K562 (cell line): ENCODE measurements around the gene AKAP13. TPM values are rescaled to one million over a fixed set of nuclear protein-coding genes. Genes with fewer than 3 reads are reported as not detected.

ENCODE experiments used
- ATAC-seq: fragments of 200-7000 bp; cut with Tn5 transposase; 3 replicates; pipeline ENCODE4 v1.9.1; 2020; ENCODE audit warnings: moderate library complexity
- BruUV-seq: library from RNA; stranded (reverse); fragments of 400-500 nt; replicated peaks from 2 replicates; lab custom pipeline; 2021; lab: Mats Ljungman, UMichigan
- CTCF ChIA-PET: fragments of 300-600 bp; formaldehyde crosslinking; extraction: SDS; loops from one replicate; lab custom pipeline; 2021; ENCODE audit warnings: low intra/inter-chr PET ratio; lab: Yijun Ruan, JAX
- POLR2A ChIA-PET: fragments of 300-600, 350-650 bp; sonication (Branson Sonifier 250); formaldehyde crosslinking; extraction: SDS; loops from one replicate; lab custom pipeline; 2021; ENCODE audit warnings: antibody characterized with exemption, inconsistent platforms; lab: Yijun Ruan, JAX
- DNase-seq, 4 experiments: peaks; one replicate each; pipeline versions ENCODE4 v3.0.0 to v3.0.0-alpha.2; 2011 to 2018; ENCODE audit warnings: low spot score in 3 of 4, mixed read lengths in 3 of 4; ENCODE audit errors: extremely low read depth in 1 of 4
- FAIRE-seq: peaks from 2 replicates; lab custom pipeline; 2011; peaks lifted over from hg19 to GRCh38; lab: Jason Lieb, UNC
- H2AFZ ChIP-seq: 2 replicates; pipeline ENCODE4 v1.6.0; 2011; ENCODE audit warnings: low read depth, low read length, control low read depth, inconsistent platforms
- H3K27ac ChIP-seq: fragments of 200-600 bp; 3 replicates; pipeline ENCODE4 v1.8.0; 2011; ENCODE audit warnings: low read depth, mild to moderate bottlenecking, control low read depth, inconsistent platforms, low read length, moderate library complexity, mixed read lengths; ENCODE audit errors: extremely low read depth
- H3K27me3 ChIP-seq, 2 experiments: fragments of 300-600 bp in 1 of 2; 2 replicates in 1 of 2; 3 replicates in 1 of 2; pipeline versions ENCODE4 v1.6.0 to v1.8.0; 2011; ENCODE audit warnings: inconsistent platforms in 2 of 2, low read length in 2 of 2, mild to moderate bottlenecking in 1 of 2, mixed read lengths in 1 of 2, moderate library complexity in 1 of 2; ENCODE audit not compliant: control insufficient read depth in 2 of 2, insufficient read depth in 2 of 2
- H3K36me3 ChIP-seq: fragments of 300-600 bp; 3 replicates; pipeline ENCODE4 v1.8.0; 2011; ENCODE audit warnings: mild to moderate bottlenecking, low read length, inconsistent platforms; ENCODE audit not compliant: control insufficient read depth, insufficient read depth
- H3K4me1 ChIP-seq, 2 experiments: fragments of 200-600 bp in 1 of 2; replicated peaks in 1 of 2; 2 replicates in 1 of 2; 3 replicates in 1 of 2; pipeline versions ENCODE4 v1.5.1 to v1.8.0; 2011; ENCODE audit warnings: inconsistent platforms in 2 of 2, low read length in 2 of 2, mild to moderate bottlenecking in 1 of 2, mixed read lengths in 1 of 2, moderate library complexity in 1 of 2; ENCODE audit not compliant: control insufficient read depth in 2 of 2, insufficient read depth in 2 of 2
- H3K4me2 ChIP-seq: 2 replicates; pipeline ENCODE4 v1.6.1; 2011; ENCODE audit warnings: low read length, control low read depth, inconsistent platforms, mixed read lengths; ENCODE audit not compliant: insufficient read depth
- H3K4me3 ChIP-seq: fragments of 200-600 bp; sonication (generic), shearing (Covaris generic); 2 replicates; pipeline ENCODE4 v1.5.1; 2016; ENCODE audit warnings: control low read depth, inconsistent platforms
- H3K79me2 ChIP-seq: fragments of 200-600 bp; 3 replicates; pipeline ENCODE4 v1.8.0; 2011; ENCODE audit warnings: low read length, inconsistent platforms; ENCODE audit not compliant: control insufficient read depth, insufficient read depth
- H3K9ac ChIP-seq, 2 experiments: 2 replicates each; pipeline versions ENCODE4 v1.6.0 to v1.6.1; 2011; ENCODE audit warnings: low read depth in 2 of 2, low read length in 2 of 2, control low read depth in 1 of 2, inconsistent platforms in 1 of 2, mild to moderate bottlenecking in 1 of 2, mixed read lengths in 1 of 2; ENCODE audit not compliant: insufficient read depth in 1 of 2
- H3K9me1 ChIP-seq: one replicate; pipeline ENCODE4 v1.6.0; 2011; ENCODE audit warnings: inconsistent platforms, mild to moderate bottlenecking, low read length, moderate library complexity; ENCODE audit not compliant: control insufficient read depth, insufficient read depth
- H3K9me3 ChIP-seq: replicated peaks from 2 replicates; pipeline ENCODE4 v1.5.1; 2011; ENCODE audit warnings: low read depth, low read length, inconsistent platforms; ENCODE audit not compliant: control insufficient read depth, insufficient read depth
- H4K20me1 ChIP-seq: replicated peaks from 2 replicates; pipeline ENCODE4 v1.6.1; 2011; ENCODE audit warnings: low read length, inconsistent platforms, mixed read lengths; ENCODE audit not compliant: control insufficient read depth, insufficient read depth
- C11orf30 ChIP-seq: fragments of 450-650 bp; IDR thresholded peaks from 2 replicates; pipeline ENCODE4 v1.6.1; 2016; ENCODE audit warnings: low read depth, mild to moderate bottlenecking
- ETS2 ChIP-seq: IDR thresholded peaks from 2 replicates; pipeline ENCODE4 v1.6.1; 2016; ENCODE audit warnings: borderline replicate concordance, missing genetic modification characterization, mild to moderate bottlenecking, moderate library complexity, missing compliant biosample characterization; ENCODE audit not compliant: poor library complexity, severe bottlenecking
- FOS ChIP-seq: IDR thresholded peaks from 3 replicates; pipeline ENCODE4 v1.6.1; 2011; ENCODE audit not compliant: insufficient read length; ENCODE audit errors: extremely low read depth
- MAFG ChIP-seq: fragments of 450-650 bp; conservative IDR thresholded peaks from 2 replicates; pipeline ENCODE4 v1.6.1; 2016; ENCODE audit warnings: missing genetic modification characterization, missing compliant biosample characterization
- ZNF316 ChIP-seq: fragments of 450-650 bp; IDR thresholded peaks from 2 replicates; pipeline ENCODE4 v1.6.1; 2016
- WGBS: fragments of 100-300 bp; shearing (Covaris generic); methylation state at CpG from one replicate; pipeline ENCODE4 v1.1.6; 2016; ENCODE audit warnings: low coverage, mixed read lengths; ENCODE audit not compliant: insufficient coverage; ENCODE audit errors: missing lambda C conversion rate; 5-methylcytosine and 5-hydroxymethylcytosine counted together
- in situ Hi-C: fragments of 300-500 bp; cut with MboI; formaldehyde crosslinking; loops from 4 replicates; pipeline ENCODE4 v1.15.0; 2018; ENCODE audit warnings: inconsistent platforms, mixed read lengths
- intact Hi-C: fragments of 100-400 bp; cut with micrococcal nuclease; formaldehyde crosslinking; loops from 2 replicates; pipeline ENCODE4 v1.14.2; 2022
- polyA plus RNA-seq, 8 experiments: library from polyadenylated mRNA; depleted of rRNA in 4 of 8; stranded (reverse) in 5 of 8; unstranded in 3 of 8; fragments of >200 nt; fragmentation: Nextera tagmentation in 2 of 8; fragmentation: Illumina TruSeq in 1 of 8; extraction: Ambion mirVana in 2 of 8; extraction: Trizol in 1 of 8; gene quantifications; 2 replicates each; pipeline versions ENCODE4 v1.2.1 to v1.2.3, GENCODE V29; 2011 to 2014; ENCODE audit warnings: inconsistent platforms in 1 of 8, missing spikeins in 1 of 8
- total RNA-seq, 7 experiments: library from RNA; depleted of rRNA in 6 of 7; stranded (reverse); fragments of >200 nt in 6 of 7; fragmentation: Illumina TruSeq in 2 of 7; extraction: Trizol in 2 of 7; gene quantifications; 2 replicates each; pipeline versions ENCODE4 v1.2.1 to v1.2.3, GENCODE V29; 2011 to 2021; ENCODE audit warnings: low replicate concordance in 1 of 7

AKAP13 gene
- total and polyA plus RNA-seq, 9 of the 15 experiments (the other 6 are each of a cell fraction or from before 2014, with no cell fraction given) = 0.03 to 1.7 (median 0.42) TPM

- CTCF ChIA-PET = no interaction called here
- H3K4me1 ChIP-seq = no peaks in the 10 kb centered on the region; a peak in 1 of 5 replicates
- H3K4me2 ChIP-seq = no peak overlapping the region
- POLR2A ChIA-PET = no interaction called here
- H4K20me1 ChIP-seq = no peaks in the 10 kb centered on the region
- H3K27me3 ChIP-seq = peaks cover 14 to 33% of the 10 kb centered on the region in 2 experiments; a peak in 3 of 5 replicates
- no peaks in the 10 kb centered on the region for H3K36me3 ChIP-seq
- no peak overlapping the region for H3K9ac ChIP-seq
- no peak overlapping the region for H2AFZ ChIP-seq
- no peak for ATAC-seq
- BruUV-seq = no TSS peak
- TF ChIP-seq FOS = no peak
- FAIRE-seq = no peak
- H3K4me3 ChIP-seq = no peak overlapping the region
- H3K9me1 ChIP-seq = no peaks in the 10 kb centered on the region
- no peaks in the 10 kb centered on the region for H3K9me3 ChIP-seq
- intact Hi-C loops = loop anchor here (5.0 kb wide), 1 partner anchor 173 kb away; no protein-coding TSS in a partner anchor
- H3K27ac ChIP-seq = no peak overlapping the region
- DNase-seq = no peak
- no peaks in the 10 kb centered on the region for H3K79me2 ChIP-seq
- in situ Hi-C loops = no loop called here
- 9% methylated on average over 6 of the region's 6 CpGs for WGBS
Measured at GRCh38 chr15:85334241-85334640, 46.2 kb upstream of the AKAP13 start.

GRCh38 chr15:85335193-85335942 is 45.0 kb upstream of the AKAP13 start:
- POLR2A ChIA-PET = interaction anchor here (0.9 to 1.3 kb wide), 2 partner anchors 9 to 19 kb away, joined by 3 to 4 read pairs; no protein-coding TSS in a partner anchor
- Histone ChIP-seq H3K79me2 (no peaks in the 10 kb centered on the region), H3K9ac (no peak overlapping the region), H3K9me3 (no peaks in the 10 kb centered on the region), H3K4me2 (no peak overlapping the region), H3K9me1 (no peaks in the 10 kb centered on the region), H2AFZ (no peak overlapping the region), H3K4me3 (no peak overlapping the region), H3K27ac (no peak overlapping the region), H4K20me1 (no peaks in the 10 kb centered on the region), H3K27me3 (peaks cover 10 to 26% of the 10 kb centered on the region in 2 experiments; a peak in 3 of 5 replicates), H3K4me1 (no peaks in the 10 kb centered on the region; a peak in 1 of 5 replicates), H3K36me3 (no peaks in the 10 kb centered on the region)
- ATAC-seq = no peak
- BruUV-seq = no TSS peak
- no peak for DNase-seq
- intact Hi-C loops = no loop called here
- WGBS = under 1% methylated on average over 12 of the region's 13 CpGs
- CTCF ChIA-PET = no interaction called here
- TF ChIP-seq ETS2 (tag) = no peak
- TF ChIP-seq MAFG (tag) = 0 out of 2 replicates have a peak, but pooled peaks have one; percentile 28
- peak; percentile 28; the same call in 1 of the 2 replicates for TF ChIP-seq ZNF316
- peak; percentile 56; the same call in 1 of the 2 replicates for TF ChIP-seq C11orf30
- in situ Hi-C loops = no loop called here
- FAIRE-seq = no peak
